Urinary bladder (tissue), 4 donors: Measurements from ENCODE around the gene SIT1. TPM values are rescaled to one million over a fixed set of nuclear protein-coding genes. Genes with fewer than 3 reads are reported as not detected.
"Not testable (repeated sequence)": the region's sequence is repeated elsewhere in the genome, so short reads cannot be mapped to it uniquely, and the experiment has no call there.

ENCODE experiments used
- DNase-seq: peaks from one replicate; pipeline ENCODE4 v3.0.0-alpha.2; 2015; ENCODE audit errors: extremely low spot score
- H3K27ac ChIP-seq: one replicate; pipeline ENCODE4 v1.5.1; 2013; ENCODE audit warnings: low read depth, mild to moderate bottlenecking, moderate library complexity
- H3K36me3 ChIP-seq: one replicate; pipeline ENCODE4 v1.6.1; 2013; ENCODE audit warnings: mild to moderate bottlenecking, moderate library complexity; ENCODE audit not compliant: insufficient read depth
- H3K4me1 ChIP-seq: one replicate; pipeline ENCODE4 v1.6.1; 2013; ENCODE audit warnings: mild to moderate bottlenecking, moderate library complexity; ENCODE audit not compliant: insufficient read depth
- H3K4me3 ChIP-seq: one replicate; pipeline ENCODE4 v1.5.1; 2013; ENCODE audit warnings: low read depth, low read length
- WGBS: extraction: QIAGEN DNeasy Blood & Tissue Kit; methylation state at CpG from one replicate; pipeline ENCODE4 v1.1.7; 2013; 5-methylcytosine and 5-hydroxymethylcytosine counted together
- polyA plus RNA-seq: library from polyadenylated mRNA; stranded (reverse); fragments of 200-250 nt; gene quantifications from one replicate; pipeline ENCODE4 v1.2.3, GENCODE V29; 2013
- total RNA-seq: library from RNA; depleted of rRNA; stranded (reverse); fragments of >200 nt; gene quantifications from one replicate; pipeline ENCODE4 v1.2.3, GENCODE V29; 2014
- donor health status: healthy with polysubstance abuse.
- donor health status: healthy.

Gene SIT1
- total and polyA plus RNA-seq, 2 donors = 0.48 to 0.60 TPM

DNA sequence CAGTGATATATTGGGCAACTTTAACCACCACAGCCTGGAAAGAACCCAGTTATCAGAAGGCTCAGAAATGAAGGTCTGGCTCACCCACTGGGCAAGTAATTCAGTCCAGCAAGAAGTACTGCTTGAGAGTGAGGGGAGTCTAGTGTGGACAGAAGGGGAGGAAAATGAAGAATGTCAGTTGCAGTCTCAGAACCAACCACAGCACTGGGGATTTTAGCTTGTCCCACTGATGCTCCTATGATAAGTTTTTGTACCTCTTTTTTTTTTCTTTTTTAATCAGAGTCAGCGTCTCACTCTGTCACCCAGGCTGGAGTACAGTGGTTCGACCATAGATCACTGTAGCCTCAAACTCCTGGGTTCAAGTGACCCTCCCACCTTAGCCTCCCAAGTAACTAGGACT is 23.2 kb downstream of the SIT1 start:
- Histone ChIP-seq H3K4me3 (no peak overlapping the region), H3K27ac (no peak overlapping the region), H3K36me3 (no peaks in the 10 kb centered on the region), H3K4me1 (no peaks in the 10 kb centered on the region)
- DNase-seq = no peak
- 85% methylated on average over 2 of the region's 2 CpGs for WGBS

DNA sequence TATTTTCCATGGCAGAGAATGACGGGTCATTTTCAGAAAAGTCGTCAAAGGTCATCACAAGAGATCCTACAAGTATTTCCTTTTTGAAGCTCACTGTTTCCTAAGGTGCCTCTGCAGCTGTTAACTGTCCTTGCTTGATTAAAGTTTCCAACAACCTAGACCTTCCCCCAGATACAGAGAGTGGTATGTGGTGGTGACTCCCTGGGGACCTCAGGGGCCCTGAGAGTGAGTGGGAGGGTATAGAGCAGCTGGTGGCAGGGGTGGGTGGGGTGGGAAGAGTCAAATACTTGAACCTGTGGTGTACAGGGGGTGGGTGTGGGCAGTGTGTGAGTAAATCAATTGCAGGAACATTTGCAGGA is 31.0 kb downstream of the SIT1 start:
- Histone ChIP-seq H3K36me3 (no peaks in the 10 kb centered on the region), H3K4me1 (no peaks in the 10 kb centered on the region), H3K4me3 (no peak overlapping the region), H3K27ac (no peak overlapping the region)
- 73% methylated on average over 2 of the region's 2 CpGs for WGBS
- DNase-seq = no peak

DNA sequence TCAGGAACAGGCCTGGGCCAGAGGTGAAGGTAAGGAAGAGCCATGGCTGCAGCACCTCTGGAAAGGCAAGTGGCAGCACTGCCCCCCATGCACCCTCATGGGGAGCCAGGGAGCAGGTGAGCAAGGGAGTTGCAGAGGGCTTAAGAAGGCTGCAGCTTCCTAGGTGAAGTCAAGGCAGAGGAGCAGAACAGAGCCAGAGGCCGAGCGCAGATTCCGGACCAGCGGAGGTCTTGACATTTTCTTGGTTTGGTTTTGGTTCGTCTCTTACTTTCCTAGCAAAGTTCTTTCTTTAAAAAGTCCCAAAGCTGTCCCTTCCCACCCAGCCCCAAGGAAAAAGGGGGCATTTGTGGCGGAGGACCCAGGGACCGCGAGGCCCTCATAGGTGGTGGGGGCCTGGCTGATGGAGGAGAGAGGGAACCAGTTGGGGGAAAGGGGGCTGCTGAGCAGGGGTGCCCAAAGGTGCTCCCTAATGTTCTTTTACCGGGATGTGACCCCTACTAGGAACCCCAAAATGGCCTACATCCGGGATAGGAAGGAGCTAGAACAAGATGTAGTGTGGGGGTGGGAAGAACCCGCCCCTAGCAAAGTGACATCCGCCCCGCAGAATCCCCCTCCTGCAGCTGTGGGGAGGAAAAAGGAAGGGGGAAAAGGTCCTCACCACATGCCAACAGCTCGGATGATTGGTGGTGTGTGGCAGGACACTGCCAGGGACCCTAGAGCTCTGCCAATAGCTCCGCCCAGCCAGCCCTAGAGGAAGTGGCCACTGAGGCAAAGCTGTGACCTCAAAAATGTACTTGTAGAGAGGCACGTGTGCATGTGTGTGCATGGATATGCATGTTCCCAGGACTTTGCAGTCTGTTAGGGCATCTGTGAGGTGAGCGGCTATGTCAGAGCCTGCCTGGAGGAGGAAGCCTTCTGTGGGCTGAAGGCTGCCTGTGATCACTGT is 31.6 kb downstream of the SIT1 start:
- no peaks in the 10 kb centered on the region for H3K36me3 ChIP-seq
- WGBS = 88% methylated on average over 17 of the region's 17 CpGs
- H3K4me3 ChIP-seq = no peak overlapping the region
- no peak overlapping the region for H3K27ac ChIP-seq
- no peak for DNase-seq
- H3K4me1 ChIP-seq = no peaks in the 10 kb centered on the region

DNA sequence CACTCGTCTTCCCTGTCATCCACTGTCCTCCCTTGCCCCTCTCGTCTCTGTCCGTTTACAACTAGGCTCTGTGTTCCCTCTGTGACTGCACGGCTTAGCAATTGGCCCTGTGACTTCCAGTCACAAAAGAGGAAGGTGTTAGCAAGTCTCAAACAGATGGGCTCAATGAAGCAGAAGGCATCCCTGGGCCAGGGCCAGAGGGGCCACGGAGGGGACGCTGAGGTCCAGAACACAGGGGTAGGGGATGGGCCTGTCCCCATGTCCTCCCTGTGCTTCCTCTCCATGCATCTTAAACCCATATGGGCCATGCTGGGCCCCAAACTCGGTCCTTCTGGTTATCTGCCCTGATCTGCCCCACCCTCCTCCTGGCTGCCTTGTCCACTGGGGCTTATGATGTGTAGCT is 32.4 kb downstream of the SIT1 start, which contains the start of gene CD72:
TSS of gene CD72 (minus strand) at position 89 of the 403 bp plus-strand sequence. CDS start 110 bp downstream, outside the sequence.
- 72% methylated on average over 7 of the region's 7 CpGs for WGBS
- H3K4me1 ChIP-seq = no peaks in the 10 kb centered on the region
- no peak within 1 kb of the TSS for H3K27ac ChIP-seq
- DNase-seq = no peak
- peak within 1 kb of the TSS; percentile 35 for H3K4me3 ChIP-seq
- H3K36me3 ChIP-seq = no peaks in the 10 kb centered on the region

DNA sequence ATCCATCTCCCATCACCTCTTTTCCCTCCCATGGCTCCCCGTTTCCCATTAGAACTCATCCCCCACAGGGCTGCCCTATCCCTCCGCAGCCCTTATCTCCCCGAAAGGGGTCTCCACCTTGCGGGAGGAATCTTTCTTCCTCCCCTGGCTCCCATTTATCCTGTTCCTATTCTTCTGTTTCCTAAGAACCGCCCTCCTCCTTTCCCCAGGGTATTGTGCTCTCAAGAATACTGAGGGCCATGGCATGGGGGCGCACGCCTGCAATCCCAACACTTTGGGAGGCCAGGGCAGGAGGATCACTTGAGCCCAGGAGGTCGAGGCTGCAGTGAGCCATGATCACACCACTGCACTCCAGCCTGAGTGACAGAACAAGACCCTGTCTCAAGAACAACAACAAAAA is 33.2 kb downstream of the SIT1 start:
- Histone ChIP-seq H3K27ac (no peak overlapping the region), H3K36me3 (no peaks in the 10 kb centered on the region), H3K4me3 (no peak overlapping the region), H3K4me1 (no peaks in the 10 kb centered on the region)
- 64% methylated on average over 8 of the region's 8 CpGs for WGBS
- DNase-seq = no peak

DNA sequence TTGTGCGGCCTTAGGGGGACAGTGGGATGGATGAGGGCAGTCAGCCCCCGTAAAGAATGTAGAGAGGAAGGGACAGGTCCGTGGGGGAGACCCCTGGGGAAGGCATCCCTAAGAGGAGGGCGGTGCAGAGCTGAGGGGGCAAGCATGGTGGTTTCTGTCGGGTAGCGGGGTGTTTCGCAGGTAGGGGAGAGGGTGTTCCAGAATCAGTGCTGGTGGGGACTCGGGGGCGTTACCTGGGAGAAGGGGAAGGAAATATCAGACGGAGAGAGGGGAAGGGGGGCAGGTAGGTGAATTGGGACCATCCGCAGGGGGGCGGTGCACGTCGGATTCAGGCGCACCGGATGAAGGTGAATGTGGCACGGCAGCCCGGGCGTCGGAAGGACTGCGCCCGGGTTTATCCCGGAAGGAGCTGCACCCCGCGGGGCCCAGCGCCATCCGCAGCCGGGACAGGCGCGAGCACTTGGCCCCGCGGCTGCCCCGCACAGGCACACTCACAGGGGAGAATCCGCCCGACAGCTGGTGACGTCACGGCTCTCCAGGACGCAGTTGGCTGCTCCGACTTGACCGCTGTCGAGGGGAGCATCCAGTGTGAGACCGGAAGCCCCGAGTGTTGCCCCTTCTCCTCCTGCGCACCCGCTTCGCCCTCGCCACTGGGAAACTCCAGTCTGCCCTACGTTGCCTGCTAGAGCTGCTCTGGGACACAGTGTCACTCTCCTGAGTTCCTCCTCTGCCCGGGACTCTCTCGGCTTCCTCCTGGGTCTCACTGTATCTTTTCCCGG is 33.9 kb downstream of the SIT1 start:
- Histone ChIP-seq H3K27ac (no peak overlapping the region), H3K4me1 (no peaks in the 10 kb centered on the region), H3K4me3 (peak overlapping the region; percentile 35), H3K36me3 (no peaks in the 10 kb centered on the region)
- WGBS = 8% methylated on average over 51 of the region's 51 CpGs
- no peak for DNase-seq

DNA sequence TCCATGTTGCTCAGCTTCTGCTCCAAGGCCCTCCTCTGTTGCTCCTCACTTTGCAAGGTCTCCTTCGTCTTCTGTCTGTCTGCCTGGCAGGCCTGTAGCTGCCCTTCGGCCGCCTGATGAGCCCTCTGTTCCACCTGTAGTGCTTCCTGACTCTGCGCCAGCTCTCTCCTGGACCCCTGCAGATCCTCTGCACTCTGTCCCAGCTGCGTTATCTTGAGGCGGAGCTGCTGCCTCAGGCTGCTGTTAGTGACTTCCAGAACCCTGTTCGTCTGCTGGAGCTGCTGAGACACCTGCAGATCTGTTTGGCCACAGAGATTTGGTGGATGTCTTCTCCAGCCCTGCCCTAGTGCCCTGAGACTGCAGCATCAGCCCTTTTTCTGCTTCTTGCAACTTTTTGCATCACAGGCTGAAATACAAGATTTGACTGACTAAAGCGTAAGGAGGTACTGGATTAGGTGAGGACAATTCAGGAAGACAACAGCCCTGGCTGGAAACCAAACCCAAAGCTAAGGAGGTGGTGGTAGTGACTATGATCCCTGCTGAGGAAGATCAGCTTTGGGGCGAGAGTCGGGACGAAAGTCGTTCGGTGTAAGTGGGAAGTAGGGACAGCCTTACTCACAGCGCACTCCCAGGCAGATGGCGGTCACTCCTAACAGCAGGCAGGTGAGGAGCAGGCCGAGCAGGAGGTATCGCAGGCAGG is 34.6 kb downstream of the SIT1 start:
- no peak overlapping the region for H3K4me3 ChIP-seq
- no peak for DNase-seq
- 70% methylated on average over 17 of the region's 17 CpGs for WGBS
- H3K4me1 ChIP-seq = no peaks in the 10 kb centered on the region
- H3K36me3 ChIP-seq = no peaks in the 10 kb centered on the region
- no peak overlapping the region for H3K27ac ChIP-seq

DNA sequence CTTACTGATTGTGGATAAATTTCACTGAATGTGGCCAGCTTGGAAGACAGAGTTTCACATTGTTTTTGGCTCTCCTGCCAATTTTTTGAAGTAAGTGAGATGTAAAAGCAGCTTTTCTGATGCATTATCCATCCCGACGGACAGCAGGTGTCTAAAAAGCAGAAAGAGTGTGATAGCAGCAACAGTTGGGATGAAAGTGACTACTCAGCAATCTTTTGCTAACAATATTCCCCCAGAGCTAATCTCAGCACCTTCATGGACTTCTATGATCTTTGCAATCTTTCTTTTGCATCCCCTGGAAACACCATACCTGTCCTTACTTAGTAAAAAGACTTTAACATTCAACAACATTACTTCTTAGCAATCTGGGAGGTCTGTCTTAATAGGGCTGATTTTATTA is 37.9 kb downstream of the SIT1 start:
- WGBS = 93% methylated on average over 2 of the region's 2 CpGs
- Histone ChIP-seq H3K4me1 (no peaks in the 10 kb centered on the region), H3K27ac (no peak overlapping the region), H3K4me3 (no peak overlapping the region), H3K36me3 (peaks cover 6% of the 10 kb centered on the region)
- no peak for DNase-seq

DNA sequence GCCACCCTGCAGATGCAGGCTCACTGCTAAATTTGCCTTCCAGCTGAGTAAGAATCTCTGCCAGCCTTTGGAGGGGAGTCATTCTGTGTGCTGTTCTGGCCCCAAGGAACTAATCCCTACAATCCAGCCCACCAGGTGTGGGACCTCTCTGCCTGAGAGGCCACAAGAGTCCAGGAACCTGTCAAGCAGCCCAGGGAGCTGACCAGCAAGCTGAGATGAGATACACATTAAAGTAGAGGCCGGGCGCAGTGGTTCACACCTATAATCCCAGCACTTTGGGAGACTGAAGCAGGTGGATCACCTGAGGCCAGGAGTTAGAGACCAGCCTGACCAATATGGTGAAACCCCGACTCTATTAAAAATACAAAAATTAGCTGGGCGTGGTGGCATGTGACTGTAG is 38.7 kb downstream of the SIT1 start:
- 92% methylated on average over 4 of the region's 4 CpGs for WGBS

DNA sequence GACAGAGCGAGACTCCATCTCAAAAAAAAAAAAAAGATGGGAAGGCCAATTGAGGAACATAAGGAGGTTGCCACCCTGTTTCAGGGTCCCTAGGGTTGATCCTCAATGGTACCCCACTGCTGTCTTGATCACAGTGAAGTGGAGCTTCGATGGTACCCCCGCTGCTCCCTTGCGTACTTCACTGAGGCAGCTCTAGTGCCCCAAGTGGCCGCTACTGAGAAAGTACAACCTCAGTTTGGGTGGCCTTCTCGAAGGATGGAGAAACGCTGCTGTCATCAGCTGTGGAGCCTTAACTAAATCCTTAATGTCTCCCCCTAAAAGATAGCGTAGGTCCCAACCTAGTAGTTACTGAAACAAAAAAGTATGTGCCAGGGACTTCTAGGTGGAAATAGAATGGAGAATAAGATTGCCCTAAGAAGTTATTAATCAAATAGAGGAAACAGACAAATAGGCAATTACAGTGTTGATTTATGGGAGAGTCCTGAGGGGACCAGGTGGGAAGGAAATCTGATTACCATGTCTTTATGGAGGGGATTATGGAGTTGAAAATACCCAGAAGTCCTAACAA is 39.4 kb downstream of the SIT1 start:
- Histone ChIP-seq H3K4me3 (no peak overlapping the region), H3K36me3 (peaks cover 6% of the 10 kb centered on the region), H3K4me1 (no peaks in the 10 kb centered on the region), H3K27ac (no peak overlapping the region)
- 17% methylated on average over 8 of the region's 8 CpGs for WGBS
- DNase-seq = no peak

More for the DNA sequence above, 38.7 kb downstream of the SIT1 start:
- H3K27ac ChIP-seq, H3K4me3 ChIP-seq, H3K36me3 ChIP-seq, DNase-seq, H3K4me1 ChIP-seq: not testable (repeated sequence)

DNA sequence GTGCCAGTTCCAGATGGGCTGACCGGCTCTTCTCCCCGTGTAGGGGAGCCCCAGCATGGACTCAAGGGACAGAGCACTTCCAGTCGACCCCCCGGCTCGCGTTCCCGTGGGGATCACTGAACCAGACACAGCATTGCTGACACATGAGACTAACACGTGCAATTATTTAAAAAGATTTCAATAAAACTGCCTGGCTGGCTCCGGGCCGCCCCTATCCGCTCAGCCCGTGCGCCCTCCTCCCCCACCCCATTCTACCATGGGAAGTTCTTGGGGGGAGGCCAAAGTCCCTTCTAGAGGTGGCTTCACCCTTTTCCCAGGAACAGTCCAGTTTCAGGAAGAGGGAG is 40.9 kb downstream of the SIT1 start:
- no peak overlapping the region for H3K4me3 ChIP-seq

DNA sequence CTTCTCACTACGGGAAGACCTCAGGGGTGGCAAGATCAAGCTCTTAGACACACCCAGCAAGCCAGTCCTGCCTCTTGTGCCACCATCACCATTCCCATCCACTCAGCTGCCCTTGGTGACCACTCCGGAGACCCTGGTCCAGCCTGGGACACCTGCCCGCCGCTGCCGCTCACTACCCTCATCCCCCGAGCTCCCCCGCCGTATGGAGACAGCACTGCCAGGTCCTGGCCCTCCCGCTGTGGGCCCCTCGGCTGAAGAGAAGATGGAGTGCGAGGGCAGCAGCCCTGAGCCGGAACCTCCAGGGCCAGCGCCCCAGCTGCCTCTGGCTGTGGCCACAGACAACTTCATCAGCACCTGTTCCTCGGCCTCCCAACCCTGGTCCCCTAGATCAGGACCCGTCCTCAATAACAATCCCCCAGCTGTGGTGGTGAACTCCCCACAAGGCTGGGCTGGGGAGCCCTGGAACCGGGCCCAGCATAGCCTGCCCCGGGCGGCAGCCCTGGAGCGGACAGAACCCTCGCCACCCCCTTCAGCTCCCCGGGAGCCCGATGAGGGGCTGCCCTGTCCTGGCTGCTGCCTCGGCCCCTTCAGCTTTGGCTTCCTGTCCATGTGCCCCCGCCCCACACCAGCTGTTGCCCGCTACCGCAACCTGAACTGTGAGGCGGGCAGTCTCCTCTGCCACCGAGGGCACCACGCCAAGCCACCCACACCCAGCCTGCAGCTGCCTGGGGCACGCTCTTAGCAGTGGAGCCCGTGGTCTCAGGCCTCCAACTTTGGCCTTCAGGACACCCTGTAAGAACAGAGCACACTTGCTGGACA is 41.5 kb downstream of the SIT1 start:
- no peaks in the 10 kb centered on the region for H3K4me1 ChIP-seq
- WGBS = 88% methylated on average over 31 of the region's 31 CpGs
- peaks cover 6% of the 10 kb centered on the region for H3K36me3 ChIP-seq
- no peak overlapping the region for H3K4me3 ChIP-seq
- DNase-seq = no peak
- no peak overlapping the region for H3K27ac ChIP-seq

More for the DNA sequence above, 40.9 kb downstream of the SIT1 start:
- H3K4me1 ChIP-seq = no peaks in the 10 kb centered on the region
- no peak for DNase-seq
- no peak overlapping the region for H3K27ac ChIP-seq
- 73% methylated on average over 13 of the region's 13 CpGs for whole genome bisulfite sequencing
- peaks cover 6% of the 10 kb centered on the region for H3K36me3 ChIP-seq

DNA sequence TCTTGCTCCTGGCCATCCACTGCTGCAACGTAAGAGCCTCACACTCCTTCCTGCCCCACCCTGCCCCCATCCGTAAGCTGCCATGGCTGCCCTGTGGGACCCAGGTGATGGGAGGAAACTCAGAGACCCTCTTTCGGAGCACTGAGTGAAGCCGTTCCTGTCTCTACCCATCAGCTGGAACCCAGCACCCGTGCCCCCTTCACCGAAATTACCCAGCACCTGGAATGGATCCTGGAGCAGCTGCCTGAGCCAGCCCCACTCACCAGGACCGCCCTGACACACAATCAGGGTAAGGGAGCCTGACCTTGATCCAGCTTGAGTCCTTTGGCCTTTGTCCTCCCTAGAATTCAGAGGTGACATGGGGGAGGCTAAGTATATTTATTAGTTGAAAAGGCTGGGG is 42.5 kb downstream of the SIT1 start:
- Histone ChIP-seq H3K4me1 (no peaks in the 10 kb centered on the region), H3K36me3 (peaks cover 6% of the 10 kb centered on the region), H3K27ac (no peak overlapping the region), H3K4me3 (no peak overlapping the region)
- DNase-seq = no peak
- 86% methylated on average over 7 of the region's 7 CpGs for WGBS
